Measurements from ENCODE around the gene NBEAL2. TPM values are rescaled to one million over a fixed set of nuclear protein-coding genes. Genes with fewer than 3 reads are reported as not detected.
A peak's percentile ranks its signal among the peaks of the same experiment; 100 is the strongest.
"Not testable (repeated sequence)": the region's sequence is repeated elsewhere in the genome, so short reads cannot be mapped to it uniquely, and the experiment has no call there.

Gene NBEAL2
- total RNA-seq, 1 experiment from 2014 or later, result 80.0 TPM

GRCh38 chr3:47022641-47023071 is 43.2 kb downstream of the NBEAL2 start (continued):
- TF ChIP-seq ZNF281 (CRISPR knock-in tag; IDR thresholded peaks at IDR 0.05) (no peak), IRF2 (CRISPR knock-in tag; IDR thresholded peaks at IDR 0.05; ENCODE audit: borderline replicate concordance, low read depth) (no peak), FOXP4 (CRISPR knock-in tag; IDR thresholded peaks at IDR 0.05) (no peak), ZNF232 (CRISPR knock-in tag; IDR thresholded peaks at IDR 0.05) (no peak), GABPB1 (CRISPR knock-in tag; IDR thresholded peaks at IDR 0.05) (no peak), FOXP1 (CRISPR knock-in tag; IDR thresholded peaks at IDR 0.05; ENCODE audit: borderline replicate concordance) (no peak)
- TF ChIP-seq, protein P1, sequence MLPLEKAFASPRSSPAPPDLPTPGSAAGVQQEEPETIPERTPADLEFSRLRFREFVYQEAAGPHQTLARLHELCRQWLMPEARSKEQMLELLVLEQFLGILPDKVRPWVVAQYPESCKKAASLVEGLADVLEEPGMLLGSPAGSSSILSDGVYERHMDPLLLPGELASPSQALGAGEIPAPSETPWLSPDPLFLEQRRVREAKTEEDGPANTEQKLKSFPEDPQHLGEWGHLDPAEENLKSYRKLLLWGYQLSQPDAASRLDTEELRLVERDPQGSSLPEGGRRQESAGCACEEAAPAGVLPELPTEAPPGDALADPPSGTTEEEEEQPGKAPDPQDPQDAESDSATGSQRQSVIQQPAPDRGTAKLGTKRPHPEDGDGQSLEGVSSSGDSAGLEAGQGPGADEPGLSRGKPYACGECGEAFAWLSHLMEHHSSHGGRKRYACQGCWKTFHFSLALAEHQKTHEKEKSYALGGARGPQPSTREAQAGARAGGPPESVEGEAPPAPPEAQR (CRISPR knock-in tag; IDR thresholded peaks at IDR 0.05), result no peak
- TF ChIP-seq, protein P2, sequence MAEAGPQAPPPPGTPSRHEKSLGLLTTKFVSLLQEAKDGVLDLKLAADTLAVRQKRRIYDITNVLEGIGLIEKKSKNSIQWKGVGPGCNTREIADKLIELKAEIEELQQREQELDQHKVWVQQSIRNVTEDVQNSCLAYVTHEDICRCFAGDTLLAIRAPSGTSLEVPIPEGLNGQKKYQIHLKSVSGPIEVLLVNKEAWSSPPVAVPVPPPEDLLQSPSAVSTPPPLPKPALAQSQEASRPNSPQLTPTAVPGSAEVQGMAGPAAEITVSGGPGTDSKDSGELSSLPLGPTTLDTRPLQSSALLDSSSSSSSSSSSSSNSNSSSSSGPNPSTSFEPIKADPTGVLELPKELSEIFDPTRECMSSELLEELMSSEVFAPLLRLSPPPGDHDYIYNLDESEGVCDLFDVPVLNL (CRISPR knock-in tag; IDR thresholded peaks at IDR 0.05; ENCODE audit: borderline replicate concordance, low read depth), result no peak

GRCh38 chr3:47024932-47025331 is 45.5 kb downstream of the NBEAL2 start:
- Mint-ChIP-seq H3K9me3 (no peaks in the 10 kb centered on the region), H3K4me1 (peaks cover 8% of the 10 kb centered on the region), H3K36me3 (peaks cover 9% of the 10 kb centered on the region), H3K4me3 (no peak overlapping the region), H3K27me3 (ENCODE audit: low read depth) (no peaks in the 10 kb centered on the region), H3K27ac (no peak overlapping the region)
- ChIA-PET POLR2A (interaction anchor here (0.6 kb wide), 1 partner anchor 14 kb away, joined by 3 read pairs; no protein-coding TSS in a partner anchor), CTCF (no interaction called here)
- ATAC-seq (peak; percentile 48), DNase-seq (ENCODE audit: low spot score) (no peak)
- TF ChIP-seq, protein P3, sequence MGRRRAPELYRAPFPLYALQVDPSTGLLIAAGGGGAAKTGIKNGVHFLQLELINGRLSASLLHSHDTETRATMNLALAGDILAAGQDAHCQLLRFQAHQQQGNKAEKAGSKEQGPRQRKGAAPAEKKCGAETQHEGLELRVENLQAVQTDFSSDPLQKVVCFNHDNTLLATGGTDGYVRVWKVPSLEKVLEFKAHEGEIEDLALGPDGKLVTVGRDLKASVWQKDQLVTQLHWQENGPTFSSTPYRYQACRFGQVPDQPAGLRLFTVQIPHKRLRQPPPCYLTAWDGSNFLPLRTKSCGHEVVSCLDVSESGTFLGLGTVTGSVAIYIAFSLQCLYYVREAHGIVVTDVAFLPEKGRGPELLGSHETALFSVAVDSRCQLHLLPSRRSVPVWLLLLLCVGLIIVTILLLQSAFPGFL (CRISPR knock-in tag; IDR thresholded peaks at IDR 0.05; ENCODE audit: borderline replicate concordance), result no peak
- TF ChIP-seq SP1 (CRISPR knock-in tag; conservative IDR thresholded peaks at IDR 0.05) (no peak), TP53 (CRISPR knock-in tag; IDR thresholded peaks at IDR 0.05) (no peak), TCF7 (CRISPR knock-in tag; IDR thresholded peaks at IDR 0.05; ENCODE audit: low read depth) (no peak), MLX (CRISPR knock-in tag; IDR thresholded peaks at IDR 0.05) (no peak), IRF2 (CRISPR knock-in tag; IDR thresholded peaks at IDR 0.05; ENCODE audit: borderline replicate concordance, low read depth) (no peak), FOXK1 (CRISPR knock-in tag; IDR thresholded peaks at IDR 0.05) (no peak), SOX15 (CRISPR knock-in tag; IDR thresholded peaks at IDR 0.05) (no peak), ZNF219 (CRISPR knock-in tag; IDR thresholded peaks at IDR 0.05; ENCODE audit: borderline replicate concordance) (no peak), CREB1 (CRISPR knock-in tag; IDR thresholded peaks at IDR 0.05) (no peak), ZNF671 (CRISPR knock-in tag; IDR thresholded peaks at IDR 0.05) (no peak), NFATC4 (CRISPR knock-in tag; IDR thresholded peaks at IDR 0.05) (no peak)

GRCh38 chr3:47026432-47026831 is 47.0 kb downstream of the NBEAL2 start:
- H3K27me3 Mint-ChIP-seq (ENCODE audit: low read depth); H3K4me3 Mint-ChIP-seq; CTCF ChIA-PET; DNase-seq (ENCODE audit: low spot score); H3K9me3 Mint-ChIP-seq; POLR2A ChIA-PET; H3K27ac Mint-ChIP-seq; H3K4me1 Mint-ChIP-seq; H3K36me3 Mint-ChIP-seq; ATAC-seq: not testable (repeated sequence)

Data from WTC11 (cell line).